Natural killer cell (primary cell): ENCODE data around the gene CHRNE. TPM values are rescaled to one million over a fixed set of nuclear protein-coding genes. Genes with fewer than 3 reads are reported as not detected.
"Not testable (repeated sequence)": the region's sequence is repeated elsewhere in the genome, so short reads cannot be mapped to it uniquely, and the experiment has no call there.

ENCODE experiments used
- ATAC-seq, 3 donors: fragments of 150-1000 bp in 2 of 3; fragments of 200-7000 bp in 1 of 3; cut with Tn5 transposase; 1 replicate in 1 of 3; 2 replicates in 2 of 3; pipeline ENCODE4 v1.10.0; 2021; ENCODE audit warnings: mild to moderate bottlenecking in 2 of 3, moderate library complexity in 2 of 3
- DNase-seq, 2 donors: peaks; one replicate each; pipeline versions ENCODE4 v3.0.0 to v3.0.0-alpha.2; 2013 to 2021; ENCODE audit warnings: mixed read lengths in 1 of 2
- H3K27ac ChIP-seq: one replicate; pipeline ENCODE4 v1.5.1; 2013; ENCODE audit warnings: mild to moderate bottlenecking, low read length
- H3K27me3 ChIP-seq: one replicate; pipeline ENCODE4 v1.6.1; 2013; ENCODE audit warnings: low read length; ENCODE audit not compliant: control insufficient read depth, insufficient read depth
- H3K36me3 ChIP-seq: one replicate; pipeline ENCODE4 v1.6.1; 2013; ENCODE audit warnings: low read length; ENCODE audit not compliant: control insufficient read depth, insufficient read depth
- H3K4me1 ChIP-seq: one replicate; pipeline ENCODE4 v1.6.1; 2013; ENCODE audit warnings: low read length; ENCODE audit not compliant: control insufficient read depth, insufficient read depth
- H3K4me3 ChIP-seq: one replicate; pipeline ENCODE4 v1.5.1; 2013; ENCODE audit warnings: low read length
- H3K9me3 ChIP-seq: one replicate; pipeline ENCODE4 v1.6.1; 2013; ENCODE audit warnings: low read length; ENCODE audit not compliant: control insufficient read depth, insufficient read depth
- H3K27ac Mint-ChIP-seq, 2 donors: one replicate each; pipeline ENCODE4 v1.8.0; 2022; ENCODE audit warnings: mild to moderate bottlenecking in 2 of 2, mixed read lengths in 2 of 2, moderate library complexity in 1 of 2
- H3K27me3 Mint-ChIP-seq, 2 donors: one replicate each; pipeline ENCODE4 v1.8.0; 2022; ENCODE audit warnings: low read depth in 2 of 2, mixed read lengths in 2 of 2
- H3K36me3 Mint-ChIP-seq: one replicate; pipeline ENCODE4 v1.8.0; 2022; ENCODE audit warnings: mixed read lengths
- H3K4me1 Mint-ChIP-seq, 2 donors: one replicate each; pipeline ENCODE4 v1.8.0; 2022; ENCODE audit warnings: mixed read lengths in 2 of 2
- H3K4me3 Mint-ChIP-seq: one replicate; pipeline ENCODE4 v1.8.0; 2022; ENCODE audit warnings: mild to moderate bottlenecking, moderate library complexity, mixed read lengths
- H3K9me3 Mint-ChIP-seq, 2 donors: one replicate each; pipeline ENCODE4 v1.8.0; 2022; ENCODE audit warnings: mixed read lengths in 2 of 2
- WGBS: methylation state at CpG from one replicate; pipeline ENCODE4 v1.1.7; 2013; ENCODE audit warnings: missing lambda C conversion rate; ENCODE audit not compliant: insufficient coverage; 5-methylcytosine and 5-hydroxymethylcytosine counted together
- intact Hi-C: fragments of 100-400 bp; cut with micrococcal nuclease; formaldehyde crosslinking; loops from one replicate; pipeline ENCODE4 v1.14.2; 2022
- total RNA-seq, 4 donors: library from RNA; stranded (reverse); fragments of 120-200 nt in 1 of 4; gene quantifications; one replicate each; pipeline versions ENCODE4 v1.2.3 to v1.2.4, GENCODE V29; 2013 to 2022
- TF ChIP-seq, protein P1 (sequence below): fragments of 200-600 bp; IDR thresholded peaks from one replicate; pipeline ENCODE4 v1.8.0; 2022; ENCODE audit warnings: antibody characterized with exemption

Gene CHRNE
- total RNA-seq, 3 donors from 2014 or later (not counting 1 experiment from before 2014, with no cell fraction given): 11.8 to 17.9 (median 11.8) TPM

DNA sequence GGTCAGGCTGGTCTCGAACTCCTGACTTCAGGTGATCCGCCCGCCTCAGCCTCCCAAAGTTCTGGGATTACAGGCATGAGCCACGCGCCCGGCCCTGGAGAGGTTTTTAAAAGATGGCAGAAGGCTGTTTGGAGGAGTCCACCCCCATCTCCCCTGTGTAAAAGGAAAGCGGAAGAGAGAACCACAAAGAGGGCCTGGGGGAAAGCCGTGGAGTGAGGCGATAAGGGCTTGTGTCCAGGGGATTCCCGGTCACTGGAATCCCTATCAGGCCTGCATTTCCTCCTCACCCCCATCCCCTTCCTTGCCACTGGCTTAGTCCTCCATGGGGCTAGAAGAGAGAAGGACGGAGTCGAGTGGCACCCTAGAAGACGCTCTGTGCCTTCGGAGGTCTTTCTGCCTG, 29.1 kb upstream of the CHRNE start, which contains the start of gene GP1BA:
GP1BA (plus strand) TSS at position 315 of the 400 bp plus-strand sequence. CDS start 328 bp downstream, outside the sequence.
- no peaks in the 10 kb centered on the region for H3K9me3 Mint-ChIP-seq
- no peak for ATAC-seq
- Histone ChIP-seq H3K27me3 (no peaks in the 10 kb centered on the region), H3K4me3 (no peak within 1 kb of the TSS), H3K4me1 (peaks cover 22% of the 10 kb centered on the region), H3K27ac (no peak within 1 kb of the TSS), H3K9me3 (no peaks in the 10 kb centered on the region), H3K36me3 (peaks cover 1% of the 10 kb centered on the region)
- TF ChIP-seq, protein P1, sequence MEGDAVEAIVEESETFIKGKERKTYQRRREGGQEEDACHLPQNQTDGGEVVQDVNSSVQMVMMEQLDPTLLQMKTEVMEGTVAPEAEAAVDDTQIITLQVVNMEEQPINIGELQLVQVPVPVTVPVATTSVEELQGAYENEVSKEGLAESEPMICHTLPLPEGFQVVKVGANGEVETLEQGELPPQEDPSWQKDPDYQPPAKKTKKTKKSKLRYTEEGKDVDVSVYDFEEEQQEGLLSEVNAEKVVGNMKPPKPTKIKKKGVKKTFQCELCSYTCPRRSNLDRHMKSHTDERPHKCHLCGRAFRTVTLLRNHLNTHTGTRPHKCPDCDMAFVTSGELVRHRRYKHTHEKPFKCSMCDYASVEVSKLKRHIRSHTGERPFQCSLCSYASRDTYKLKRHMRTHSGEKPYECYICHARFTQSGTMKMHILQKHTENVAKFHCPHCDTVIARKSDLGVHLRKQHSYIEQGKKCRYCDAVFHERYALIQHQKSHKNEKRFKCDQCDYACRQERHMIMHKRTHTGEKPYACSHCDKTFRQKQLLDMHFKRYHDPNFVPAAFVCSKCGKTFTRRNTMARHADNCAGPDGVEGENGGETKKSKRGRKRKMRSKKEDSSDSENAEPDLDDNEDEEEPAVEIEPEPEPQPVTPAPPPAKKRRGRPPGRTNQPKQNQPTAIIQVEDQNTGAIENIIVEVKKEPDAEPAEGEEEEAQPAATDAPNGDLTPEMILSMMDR: no peak
- no peak within 1 kb of the TSS for H3K4me3 Mint-ChIP-seq
- 58% methylated on average over 11 of the region's 14 CpGs for WGBS
- H3K36me3 Mint-ChIP-seq: no peaks in the 10 kb centered on the region
- no peak within 1 kb of the TSS for H3K27ac Mint-ChIP-seq
- DNase-seq: no peak
- H3K4me1 Mint-ChIP-seq: peaks cover 28 to 37% of the 10 kb centered on the region in 2 donors
- peaks cover 0 to 4% of the 10 kb centered on the region in 2 donors for H3K27me3 Mint-ChIP-seq
- intact Hi-C loops: no loop called here

DNA sequence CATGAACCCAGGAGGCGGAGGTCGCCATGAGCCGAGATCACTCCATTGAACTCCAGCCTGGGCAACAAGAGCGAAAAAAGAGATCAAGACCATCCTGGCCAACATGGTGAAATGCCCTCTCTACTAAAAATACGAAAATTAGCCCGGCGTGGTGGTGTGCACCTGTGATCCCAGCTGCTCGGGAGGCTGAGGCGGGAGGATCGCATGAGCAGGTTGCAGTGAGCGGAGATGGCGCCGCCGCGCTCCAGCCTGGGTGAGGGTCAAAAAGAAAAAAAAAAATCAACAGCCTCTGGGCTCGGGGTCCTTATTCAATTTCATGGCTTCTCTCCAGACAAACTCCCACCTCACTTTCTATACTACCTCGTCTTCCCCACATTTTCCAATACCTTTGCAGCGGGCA, 26.0 kb upstream of the CHRNE start:
- TF ChIP-seq, protein P1: no peak
- Histone ChIP-seq H3K4me3 (no peak overlapping the region), H3K36me3 (no peaks in the 10 kb centered on the region), H3K9me3 (no peaks in the 10 kb centered on the region), H3K4me1 (peaks cover 14% of the 10 kb centered on the region), H3K27me3 (no peaks in the 10 kb centered on the region), H3K27ac (no peak overlapping the region)
- H3K27ac Mint-ChIP-seq: no peak overlapping the region
- no peak for DNase-seq
- no peaks in the 10 kb centered on the region for H3K9me3 Mint-ChIP-seq
- H3K27me3 Mint-ChIP-seq: peaks cover 0 to under 1% of the 10 kb centered on the region in 2 donors
- 97% methylated on average over 18 of the region's 18 CpGs for WGBS
- peaks cover 11 to 18% of the 10 kb centered on the region in 2 donors for H3K4me1 Mint-ChIP-seq
- no peak overlapping the region for H3K4me3 Mint-ChIP-seq
- intact Hi-C loops: no loop called here
- no peaks in the 10 kb centered on the region for H3K36me3 Mint-ChIP-seq
- no peak for ATAC-seq

DNA sequence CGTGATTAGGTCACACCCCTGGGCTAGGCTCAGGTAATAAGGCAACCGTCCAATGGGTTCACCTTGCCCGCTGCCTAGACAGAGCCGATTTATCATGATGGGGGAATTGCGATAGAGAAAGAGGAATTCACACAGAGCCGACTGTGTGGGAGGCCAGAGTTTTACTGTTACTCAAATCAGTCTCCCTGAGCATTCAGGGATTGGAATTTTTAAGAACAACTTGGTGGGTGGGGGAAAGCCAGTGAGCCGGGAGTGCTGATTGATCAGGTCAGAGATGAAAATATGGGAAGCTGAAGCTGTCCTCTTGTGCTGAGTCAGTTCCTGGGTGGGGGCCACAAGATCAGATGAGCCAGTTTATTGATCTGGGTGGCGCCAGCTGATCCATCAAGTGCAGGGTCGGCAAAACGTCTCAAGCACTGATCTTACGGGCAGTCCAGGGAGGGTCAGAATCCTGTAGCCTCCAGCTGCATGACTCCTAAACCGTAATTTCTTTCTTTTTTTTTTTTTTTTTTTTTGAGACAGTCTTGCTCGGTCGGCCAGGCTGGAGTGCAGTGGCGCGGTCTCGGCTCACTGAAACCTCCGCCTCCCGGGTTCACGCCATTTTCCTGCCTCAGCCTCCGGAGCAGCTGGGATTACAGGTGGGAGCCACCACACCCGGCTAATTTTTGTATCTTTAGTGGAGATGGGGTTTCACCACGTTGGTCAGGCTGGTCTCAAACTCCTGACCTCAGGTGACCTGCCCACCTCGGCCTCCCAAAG, 23.9 kb upstream of the CHRNE start:
- H3K36me3 ChIP-seq, ATAC-seq, DNase-seq, H3K9me3 Mint-ChIP-seq, H3K4me1 ChIP-seq, H3K27me3 Mint-ChIP-seq, H3K27ac Mint-ChIP-seq, H3K36me3 Mint-ChIP-seq, H3K4me1 Mint-ChIP-seq, H3K4me3 Mint-ChIP-seq, intact Hi-C loops, H3K27me3 ChIP-seq, H3K4me3 ChIP-seq, H3K27ac ChIP-seq, H3K9me3 ChIP-seq: not testable (repeated sequence)
- WGBS: 97% methylated on average over 23 of the region's 24 CpGs

- ATAC-seq (no peak), DNase-seq (no peak)
- Mint-ChIP-seq H3K27me3 (no peaks in the 10 kb centered on the region), H3K27ac (no peak overlapping the region), H3K4me3 (no peak overlapping the region), H3K4me1 (no peaks in the 10 kb centered on the region), H3K36me3 (no peaks in the 10 kb centered on the region), H3K9me3 (no peaks in the 10 kb centered on the region)
- 100% methylated on average over 2 of the region's 4 CpGs for WGBS
- Histone ChIP-seq H3K27me3 (no peaks in the 10 kb centered on the region), H3K4me3 (no peak overlapping the region), H3K36me3 (no peaks in the 10 kb centered on the region), H3K27ac (no peak overlapping the region), H3K4me1 (no peaks in the 10 kb centered on the region), H3K9me3 (no peaks in the 10 kb centered on the region)
- TF ChIP-seq, protein P1: no peak
- intact Hi-C loops: no loop called here
These were observed 18.4 kb upstream of the CHRNE start for GRCh38 chr17:4921320-4921719.
